SK-N-SH (cell line): ENCODE results near the gene CNOT1. TPM values are rescaled to one million over a fixed set of nuclear protein-coding genes. Genes with fewer than 3 reads are reported as not detected.

Source experiments
- CTCF ChIA-PET: fragments of 300-600, 350-600 bp; formaldehyde crosslinking; extraction: SDS; loops from one replicate; lab custom pipeline; 2021; lab: Yijun Ruan, JAX
- POLR2A ChIA-PET: fragments of 350-600 bp; sonication (Branson Sonifier 250); formaldehyde crosslinking; extraction: SDS; loops from one replicate; lab custom pipeline; 2020; ENCODE audit warnings: antibody characterized with exemption, inconsistent platforms; lab: Yijun Ruan, JAX
- DNase-seq: peaks from one replicate; pipeline ENCODE4 v3.0.0; 2012
- H2AFZ ChIP-seq: fragments of 200-600 bp; sonication (generic); 2 replicates; pipeline ENCODE4 v1.8.1; 2016; ENCODE audit warnings: antibody characterized with exemption, mild to moderate bottlenecking, low read depth
- H3F3A ChIP-seq: fragments of 200-600 bp; sonication (generic); replicated peaks from 2 replicates; pipeline ENCODE3; 2016; ENCODE audit warnings: antibody characterized with exemption, mild to moderate bottlenecking; ENCODE audit not compliant: insufficient read depth
- H3K27ac ChIP-seq, 2 experiments: fragments of 200-500 bp in 1 of 2; fragments of 200-600 bp in 1 of 2; sonication (Bioruptor generic) in 1 of 2; sonication (generic), shearing (Covaris generic) in 1 of 2; 2 replicates each; pipeline versions ENCODE4 v1.5.1 to v1.6.1; 2014 to 2016; ENCODE audit warnings: low read depth in 2 of 2, inconsistent platforms in 1 of 2, low read length in 1 of 2, mild to moderate bottlenecking in 1 of 2, mixed read lengths in 1 of 2
- H3K27me3 ChIP-seq: fragments of 200-600 bp; sonication (generic), shearing (Covaris generic); 2 replicates; pipeline ENCODE4 v1.6.1; 2016; ENCODE audit warnings: mixed run types; ENCODE audit not compliant: insufficient read depth
- H3K36me3 ChIP-seq, 2 experiments: fragments of 200-500 bp in 1 of 2; fragments of 200-600 bp in 1 of 2; sonication (Bioruptor generic) in 1 of 2; sonication (generic) in 1 of 2; replicated peaks in 1 of 2; 2 replicates each; pipeline versions ENCODE3 to v1.5.1; 2014 to 2016; ENCODE audit warnings: low read length in 1 of 2, mild to moderate bottlenecking in 1 of 2; ENCODE audit not compliant: insufficient read depth in 2 of 2, control insufficient read depth in 1 of 2
- H3K4me1 ChIP-seq, 2 experiments: fragments of 200-500 bp in 1 of 2; fragments of 200-600 bp in 1 of 2; sonication (Bioruptor generic) in 1 of 2; sonication (generic), shearing (Covaris generic) in 1 of 2; 2 replicates each; pipeline versions ENCODE4 v1.5.1 to v1.6.1; 2014 to 2016; ENCODE audit warnings: low read depth in 1 of 2, low read length in 1 of 2, mixed run types in 1 of 2; ENCODE audit not compliant: insufficient read depth in 2 of 2, control insufficient read depth in 1 of 2
- H3K4me2 ChIP-seq: fragments of 200-600 bp; sonication (generic), shearing (Covaris generic); 2 replicates; pipeline ENCODE4 v1.6.1; 2017; ENCODE audit warnings: mixed run types
- H3K4me3 ChIP-seq, 2 experiments: fragments of 200-500 bp in 1 of 2; fragments of 200-600 bp in 1 of 2; sonication (Bioruptor generic) in 1 of 2; sonication (generic), shearing (Covaris generic) in 1 of 2; 2 replicates each; pipeline versions ENCODE4 v1.5.1 to v1.8.1; 2014 to 2016; ENCODE audit warnings: low read depth in 2 of 2, inconsistent platforms in 1 of 2, low read length in 1 of 2, mild to moderate bottlenecking in 1 of 2, mixed read lengths in 1 of 2, moderate library complexity in 1 of 2
- H3K79me2 ChIP-seq: fragments of 200-600 bp; sonication (generic); 2 replicates; pipeline ENCODE4 v1.8.1; 2017; ENCODE audit warnings: mild to moderate bottlenecking; ENCODE audit not compliant: insufficient read depth
- H3K9ac ChIP-seq: fragments of 200-600 bp; sonication (generic); 2 replicates; pipeline ENCODE4 v1.6.1; 2017; ENCODE audit warnings: mixed run types
- H3K9me2 ChIP-seq: fragments of 200-600 bp; sonication (generic); 2 replicates; pipeline ENCODE4 v1.6.1; 2017; ENCODE audit warnings: mixed run types
- H3K9me3 ChIP-seq: fragments of 200-600 bp; sonication (generic); 2 replicates; pipeline ENCODE4 v1.6.1; 2017; ENCODE audit warnings: mixed run types, mild to moderate bottlenecking, moderate library complexity
- H4K20me1 ChIP-seq: fragments of 200-600 bp; sonication (generic); 2 replicates; pipeline ENCODE4 v1.6.1; 2017; ENCODE audit warnings: mild to moderate bottlenecking, mixed run types; ENCODE audit not compliant: insufficient read depth
- CHD2 ChIP-seq: fragments of 150-350 bp; IDR thresholded peaks from 2 replicates; pipeline ENCODE4 v1.6.1; 2018; ENCODE audit warnings: low read length; ENCODE audit not compliant: partially characterized antibody
- ELF1 ChIP-seq: IDR thresholded peaks from 2 replicates; pipeline ENCODE4 v1.4.0; 2012
- EP300 ChIP-seq, 2 experiments: IDR thresholded peaks; 2 replicates each; pipeline versions ENCODE4 v1.4.0 to v1.6.1; 2012; ENCODE audit warnings: borderline replicate concordance in 1 of 2, low read depth in 1 of 2, low read length in 1 of 2
- FOXM1 ChIP-seq: IDR thresholded peaks from 2 replicates; pipeline ENCODE4 v1.4.0; 2012; ENCODE audit warnings: low read depth, mild to moderate bottlenecking
- GABPA ChIP-seq: IDR thresholded peaks from 2 replicates; pipeline ENCODE4 v1.4.0; 2012; ENCODE audit warnings: low read depth, mild to moderate bottlenecking
- IRF3 ChIP-seq: fragments of 150-350 bp; IDR thresholded peaks from 2 replicates; pipeline ENCODE4 v1.6.1; 2016; ENCODE audit warnings: mild to moderate bottlenecking, low read depth, low read length
- MAX ChIP-seq: IDR thresholded peaks from 2 replicates; pipeline ENCODE4 v1.4.0; 2012; ENCODE audit warnings: low read depth
- NFIC ChIP-seq: IDR thresholded peaks from 2 replicates; pipeline ENCODE4 v1.4.0; 2012; ENCODE audit warnings: borderline replicate concordance
- PBX3 ChIP-seq: IDR thresholded peaks from 2 replicates; pipeline ENCODE4; 2012
- RAD21 ChIP-seq: IDR thresholded peaks from 2 replicates; pipeline ENCODE4 v1.6.1; 2012; ENCODE audit warnings: mild to moderate bottlenecking, low read length
- RCOR1 ChIP-seq: fragments of 150-350 bp; IDR thresholded peaks from 2 replicates; pipeline ENCODE4 v1.6.1; 2017; ENCODE audit warnings: antibody characterized with exemption, low read length
- RXRA ChIP-seq: IDR thresholded peaks from 2 replicates; pipeline ENCODE4 v1.4.0; 2012; ENCODE audit warnings: low read depth, mild to moderate bottlenecking, borderline replicate concordance
- SIN3A ChIP-seq: IDR thresholded peaks from 2 replicates; pipeline ENCODE4 v1.6.1; 2012; ENCODE audit warnings: low read depth, mild to moderate bottlenecking, low read length, moderate library complexity, borderline replicate concordance
- USF1 ChIP-seq: IDR thresholded peaks from 2 replicates; pipeline ENCODE4 v1.4.0; 2012; ENCODE audit warnings: low read depth, borderline replicate concordance
- USF2 ChIP-seq: fragments of 150-350 bp; IDR thresholded peaks from 2 replicates; pipeline ENCODE4 v1.6.1; 2017; ENCODE audit warnings: antibody characterized with exemption, low read length, low read depth, borderline replicate concordance
- YY1 ChIP-seq: IDR thresholded peaks from 2 replicates; pipeline ENCODE4 v1.4.0; 2012; ENCODE audit warnings: low read depth, mild to moderate bottlenecking
- WGBS: methylation state at CpG from one replicate; pipeline ENCODE4 v1.1.6; 2017; ENCODE audit warnings: low lambda C conversion rate; 5-methylcytosine and 5-hydroxymethylcytosine counted together
- polyA plus RNA-seq, 3 experiments: library from polyadenylated mRNA; depleted of rRNA; stranded (reverse); fragments of >200 nt; gene quantifications; 2 replicates each; pipeline ENCODE4 v1.2.3, GENCODE V29; 2012

Gene CNOT1
- polyA plus RNA-seq, 1 of the 3 experiments (the other 2 are of a cell fraction), result 77.8 TPM

GRCh38 chr16:58516768-58517107, 112.9 kb downstream of the CNOT1 start:
- H3K9ac ChIP-seq, result no peak overlapping the region
- peaks cover 31% of the 10 kb centered on the region for H3F3A ChIP-seq
- H3K4me2 ChIP-seq, result peak overlapping the region; percentile 90
- no peak overlapping the region for H3K4me3 ChIP-seq
- WGBS, result 81% methylated on average over 4 of the region's 4 CpGs
- H3K27ac ChIP-seq, result no peak overlapping the region
- H3K9me3 ChIP-seq, result no peaks in the 10 kb centered on the region
- H2AFZ ChIP-seq, result no peak overlapping the region
- ChIA-PET POLR2A (interaction anchor here (0.7 kb wide), 1 partner anchor 11 kb away, joined by 3 read pairs; no protein-coding TSS in a partner anchor), CTCF (interaction anchor here (0.6 to 10.3 kb wide), 4 partner anchors 21 to 181 kb away, joined by 3 to 62 read pairs (median 7); no protein-coding TSS in a partner anchor)
- H4K20me1 ChIP-seq, result 0 out of 2 replicates have a peak, but pooled peaks cover 3% of the 10 kb centered on the region
- H3K9me2 ChIP-seq, result no peaks in the 10 kb centered on the region
- H3K27me3 ChIP-seq, result no peaks in the 10 kb centered on the region
- no peaks in the 10 kb centered on the region for H3K79me2 ChIP-seq
- H3K4me1 ChIP-seq, result peaks cover 0 to 10% of the 10 kb centered on the region in 2 experiments; a peak in 1 of 4 replicates
- H3K36me3 ChIP-seq, result peaks cover 50% of the 10 kb centered on the region in 2 experiments
- no peak for DNase-seq
- TF ChIP-seq RAD21 (no peak), PBX3 (no peak), RCOR1 (no peak)

GRCh38 chr16:58515871-58516767, 113.5 kb downstream of the CNOT1 start:
- no peaks in the 10 kb centered on the region for H3K79me2 ChIP-seq
- TF ChIP-seq RCOR1, result no peak
- TF ChIP-seq EP300 (IDR thresholded peaks at IDR 0.05; ENCODE audit: borderline replicate concordance in 1 of 2, low read depth in 1 of 2, low read length in 1 of 2), result no peak
- TF ChIP-seq RAD21, result no peak
- TF ChIP-seq CHD2, result no peak
- TF ChIP-seq IRF3, result no peak
- no peak for TF ChIP-seq YY1
- TF ChIP-seq GABPA, result no peak
- no peak for TF ChIP-seq FOXM1
- TF ChIP-seq ELF1, result no peak
- TF ChIP-seq RXRA, result no peak
- TF ChIP-seq NFIC, result no peak
- no peak for TF ChIP-seq USF1
- TF ChIP-seq MAX, result no peak
- TF ChIP-seq SIN3A, result no peak
- TF ChIP-seq USF2, result no peak
- WGBS, result 29% methylated on average over 14 of the region's 66 CpGs
- no peaks in the 10 kb centered on the region for H3K9me3 ChIP-seq
- CTCF ChIA-PET, result interaction anchor here (0.6 to 10.3 kb wide), 9 partner anchors 14 to 240 kb away, joined by 3 to 62 read pairs (median 3); no protein-coding TSS in a partner anchor
- 0 out of 2 replicates have a peak overlapping the region, but pooled peaks have one; percentile 48 for H2AFZ ChIP-seq
- no peaks in the 10 kb centered on the region for H3K9me2 ChIP-seq
- H4K20me1 ChIP-seq, result 0 out of 2 replicates have a peak, but pooled peaks cover 3% of the 10 kb centered on the region
- peak overlapping the region in 1 of 2 experiments; percentile 80; a peak in 3 of 4 replicates for H3K27ac ChIP-seq
- no peaks in the 10 kb centered on the region for H3K27me3 ChIP-seq
- H3F3A ChIP-seq, result peaks cover 27% of the 10 kb centered on the region
- POLR2A ChIA-PET, result interaction anchor here (0.7 to 1.4 kb wide), 2 partner anchors 10 to 21 kb away, joined by 3 to 4 read pairs; no protein-coding TSS in a partner anchor
- peak overlapping the region; percentile 62 for H3K9ac ChIP-seq
- peak overlapping the region; percentile 90 for H3K4me2 ChIP-seq
- peaks cover 44 to 50% of the 10 kb centered on the region in 2 experiments for H3K36me3 ChIP-seq
- H3K4me3 ChIP-seq, result peak overlapping the region; percentile 65 to 82
- H3K4me1 ChIP-seq, result peaks cover 0 to 10% of the 10 kb centered on the region in 2 experiments; a peak in 1 of 4 replicates
- no peak for DNase-seq
